Measurements from ENCODE around the gene TOPORS.
A peak's percentile ranks its signal among the peaks of the same experiment; 100 is the strongest.
"Not testable (repeated sequence)": the region's sequence is repeated elsewhere in the genome, so short reads cannot be mapped to it uniquely, and the experiment has no call there.

Gene TOPORS

DNA sequence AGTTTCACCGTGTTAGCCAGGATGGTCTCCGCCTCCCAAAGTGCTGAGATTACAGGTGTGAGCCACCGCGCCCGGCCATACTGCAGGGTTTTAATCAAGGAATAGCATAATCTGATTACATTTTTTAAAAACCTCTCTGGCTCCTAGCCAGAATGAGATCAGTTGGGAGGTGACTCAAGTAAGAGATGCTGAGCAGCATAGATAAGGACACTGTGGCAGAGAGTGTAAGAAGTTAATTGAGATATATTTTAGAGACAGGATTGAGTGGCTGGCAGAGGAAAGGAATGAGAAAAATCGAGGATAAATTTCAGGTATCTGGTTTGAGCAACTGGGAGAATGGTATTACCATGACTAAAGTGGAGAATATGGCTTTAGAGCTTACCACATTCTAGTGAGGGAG is 19.1 kb downstream of the TOPORS start:
- Histone ChIP-seq H3K9me3 (ENCODE audit: control insufficient read depth, insufficient read depth, low read depth, low read length) (no peaks in the 10 kb centered on the region; the same call in 1 of the 2 replicates), H3K4me1 (ENCODE audit: control insufficient read depth, insufficient read depth, low read length) (no peaks in the 10 kb centered on the region), H3K36me3 (ENCODE audit: control insufficient read depth, insufficient read depth, low read length) (no peaks in the 10 kb centered on the region), H3K4me3 (ENCODE audit: low read depth, low read length) (no peak overlapping the region), H3K27me3 (ENCODE audit: control insufficient read depth, insufficient read depth, low read length) (no peaks in the 10 kb centered on the region), H3K9ac (ENCODE audit: low read length) (no peak overlapping the region), H3K27ac (ENCODE audit: low read depth, low read length) (no peak overlapping the region)

DNA sequence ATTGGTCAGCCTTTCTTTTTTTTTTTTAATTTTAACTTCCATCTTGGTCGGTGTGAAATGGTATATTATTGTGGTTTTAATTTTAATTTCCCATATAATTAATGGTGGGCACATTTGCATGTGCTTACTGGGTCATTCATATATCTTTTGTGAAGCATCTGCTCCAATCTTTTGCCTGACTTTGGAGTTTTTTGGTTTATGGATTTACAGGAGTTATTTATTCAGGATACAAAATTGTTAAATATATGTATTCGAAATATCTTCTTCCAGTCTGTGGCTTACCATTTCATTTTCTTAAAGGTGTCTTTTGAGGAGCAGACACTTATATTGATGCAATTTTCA is 25.7 kb downstream of the TOPORS start:
- Histone ChIP-seq H3K27me3 (ENCODE audit: control insufficient read depth, insufficient read depth, low read length) (no peaks in the 10 kb centered on the region), H3K4me1 (ENCODE audit: control insufficient read depth, insufficient read depth, low read length) (peaks cover 7% of the 10 kb centered on the region), H3K27ac (ENCODE audit: low read depth, low read length) (no peak overlapping the region), H3K36me3 (ENCODE audit: control insufficient read depth, insufficient read depth, low read length) (peaks cover 3% of the 10 kb centered on the region; the same call in 1 of the 2 replicates), H3K9ac (ENCODE audit: low read length) (no peak overlapping the region), H3K4me3 (ENCODE audit: low read depth, low read length) (peak overlapping the region; percentile 84), H3K9me3 (ENCODE audit: control insufficient read depth, insufficient read depth, low read depth, low read length) (peaks cover 8% of the 10 kb centered on the region; the same call in 1 of the 2 replicates)

GRCh38 chr9:32526041-32526706 is 26.2 kb downstream of the TOPORS start, which contains the start of gene RIGI:
Gene RIGI (minus strand): TSS chr9:32526196. CDS start chr9:32526166, 30 bp downstream.
- H3K27me3 ChIP-seq (ENCODE audit: control insufficient read depth, insufficient read depth, low read length) = no peaks in the 10 kb centered on the region
- H3K27ac ChIP-seq (ENCODE audit: low read depth, low read length) = no peak within 1 kb of the TSS
- H3K9ac ChIP-seq (ENCODE audit: low read length) = peak within 1 kb of the TSS; percentile 84
- H3K4me3 ChIP-seq (ENCODE audit: low read depth, low read length) = peak within 1 kb of the TSS; percentile 84
- peaks cover 3% of the 10 kb centered on the region; the same call in 1 of the 2 replicates for H3K36me3 ChIP-seq (ENCODE audit: control insufficient read depth, insufficient read depth, low read length)
- peaks cover 7% of the 10 kb centered on the region for H3K4me1 ChIP-seq (ENCODE audit: control insufficient read depth, insufficient read depth, low read length)
- peaks cover 10% of the 10 kb centered on the region; the same call in 1 of the 2 replicates for H3K9me3 ChIP-seq (ENCODE audit: control insufficient read depth, insufficient read depth, low read depth, low read length)

DNA sequence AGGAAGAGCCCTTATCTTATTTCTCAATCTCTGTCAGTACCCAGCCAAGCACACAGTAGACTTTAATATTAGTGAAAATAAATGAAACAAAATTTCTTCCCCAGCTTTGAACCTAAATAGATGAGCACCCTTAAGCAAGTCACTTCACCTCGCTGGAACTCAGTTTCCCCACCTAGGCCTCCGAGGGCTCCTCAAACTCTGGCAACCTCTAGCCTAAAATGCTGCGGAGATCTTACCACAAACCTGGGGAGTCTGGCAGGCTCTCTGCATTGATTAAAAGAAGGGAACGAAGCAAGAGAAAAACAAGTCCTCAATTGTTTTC is 26.7 kb downstream of the TOPORS start:
- peak overlapping the region; percentile 84 for H3K4me3 ChIP-seq (ENCODE audit: low read depth, low read length)
- peaks cover 3% of the 10 kb centered on the region; the same call in 1 of the 2 replicates for H3K36me3 ChIP-seq (ENCODE audit: control insufficient read depth, insufficient read depth, low read length)
- H3K4me1 ChIP-seq (ENCODE audit: control insufficient read depth, insufficient read depth, low read length) = peaks cover 7% of the 10 kb centered on the region
- H3K9ac ChIP-seq (ENCODE audit: low read length) = peak overlapping the region; percentile 84
- no peak overlapping the region for H3K27ac ChIP-seq (ENCODE audit: low read depth, low read length)
- peaks cover 11% of the 10 kb centered on the region; the same call in 1 of the 2 replicates for H3K9me3 ChIP-seq (ENCODE audit: control insufficient read depth, insufficient read depth, low read depth, low read length)
- H3K27me3 ChIP-seq (ENCODE audit: control insufficient read depth, insufficient read depth, low read length) = no peaks in the 10 kb centered on the region

DNA sequence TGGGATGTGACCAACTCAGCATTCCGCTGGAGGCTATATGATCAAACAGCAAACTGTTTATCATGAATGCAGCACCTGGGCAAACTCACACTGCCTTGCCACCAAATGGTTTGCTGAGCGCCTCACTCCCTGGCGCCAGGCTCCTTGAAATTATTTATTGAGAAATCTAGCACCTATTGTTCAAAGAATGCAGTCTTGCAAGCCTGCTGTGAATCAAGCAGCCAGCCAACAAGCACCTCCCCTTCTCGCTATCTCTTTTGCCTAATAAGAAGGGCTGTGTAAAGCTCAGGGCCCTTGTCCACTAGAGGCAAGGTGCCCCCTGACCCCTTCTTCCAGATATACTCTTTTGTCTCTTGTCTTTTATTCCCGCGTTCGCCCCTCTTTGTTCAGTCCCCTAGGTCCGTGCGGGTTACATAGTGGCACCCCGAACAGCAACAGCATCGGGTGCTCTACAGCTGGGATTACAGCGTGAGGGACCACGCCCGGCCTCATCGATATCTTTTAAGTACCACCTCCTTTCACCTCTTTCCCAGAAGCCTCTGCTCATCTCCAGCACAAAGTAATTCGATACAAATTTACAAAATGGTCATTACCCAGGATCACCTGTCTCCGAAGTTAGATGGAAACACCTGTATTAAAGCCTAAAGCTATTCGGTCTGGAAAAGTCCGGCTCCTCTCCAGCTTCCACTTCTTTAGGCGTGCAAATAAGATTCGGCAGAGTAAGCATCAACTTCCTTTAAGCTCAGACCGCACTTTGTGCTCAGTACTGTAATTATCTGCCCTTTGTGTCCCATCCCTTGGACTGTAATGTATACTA is 27.3 kb downstream of the TOPORS start:
- Histone ChIP-seq H3K4me1 (ENCODE audit: control insufficient read depth, insufficient read depth, low read length) (peaks cover 7% of the 10 kb centered on the region), H3K9me3 (ENCODE audit: control insufficient read depth, insufficient read depth, low read depth, low read length) (peaks cover 17% of the 10 kb centered on the region; the same call in 1 of the 2 replicates), H3K27me3 (ENCODE audit: control insufficient read depth, insufficient read depth, low read length) (no peaks in the 10 kb centered on the region), H3K4me3 (ENCODE audit: low read depth, low read length) (peak overlapping the region; percentile 84), H3K36me3 (ENCODE audit: control insufficient read depth, insufficient read depth, low read length) (peaks cover 3% of the 10 kb centered on the region; the same call in 1 of the 2 replicates), H3K9ac (ENCODE audit: low read length) (peak overlapping the region; percentile 84), H3K27ac (ENCODE audit: low read depth, low read length) (no peak overlapping the region)

GRCh38 chr9:32524558-32524891 is 27.9 kb downstream of the TOPORS start:
- not testable (repeated sequence) for H3K36me3 ChIP-seq (ENCODE audit: control insufficient read depth, insufficient read depth, low read length); H3K4me1 ChIP-seq (ENCODE audit: control insufficient read depth, insufficient read depth, low read length); H3K9ac ChIP-seq (ENCODE audit: low read length); H3K27me3 ChIP-seq (ENCODE audit: control insufficient read depth, insufficient read depth, low read length); H3K27ac ChIP-seq (ENCODE audit: low read depth, low read length)
- H3K4me3 ChIP-seq (ENCODE audit: low read depth, low read length) = peak overlapping the region; percentile 84
- peaks cover 22% of the 10 kb centered on the region; the same call in 1 of the 2 replicates for H3K9me3 ChIP-seq (ENCODE audit: control insufficient read depth, insufficient read depth, low read depth, low read length)

DNA sequence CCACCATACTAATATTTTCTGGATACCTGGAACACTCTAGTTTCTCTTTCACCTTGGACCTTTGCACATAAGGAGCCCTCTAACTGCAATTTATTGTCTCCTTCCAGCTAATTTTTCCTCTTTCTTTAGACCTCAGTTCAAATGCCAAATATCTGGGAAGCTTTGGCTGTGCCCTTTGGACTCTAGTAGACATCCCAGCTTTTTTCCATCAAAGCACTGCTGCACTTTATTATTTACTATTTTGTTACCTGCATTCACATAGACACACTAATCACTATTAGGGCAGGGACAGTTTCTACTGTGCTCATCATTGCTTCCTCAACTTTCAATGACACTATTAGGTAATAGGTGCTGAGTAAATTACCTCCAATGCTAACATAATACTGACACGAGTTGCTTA is 28.5 kb downstream of the TOPORS start:
- H3K9ac ChIP-seq (ENCODE audit: low read length) = no peak overlapping the region
- H3K4me1 ChIP-seq (ENCODE audit: control insufficient read depth, insufficient read depth, low read length) = peaks cover 7% of the 10 kb centered on the region
- no peaks in the 10 kb centered on the region for H3K27me3 ChIP-seq (ENCODE audit: control insufficient read depth, insufficient read depth, low read length)
- peaks cover 3% of the 10 kb centered on the region; the same call in 1 of the 2 replicates for H3K36me3 ChIP-seq (ENCODE audit: control insufficient read depth, insufficient read depth, low read length)
- H3K4me3 ChIP-seq (ENCODE audit: low read depth, low read length) = no peak overlapping the region
- no peak overlapping the region for H3K27ac ChIP-seq (ENCODE audit: low read depth, low read length)
- peaks cover 27% of the 10 kb centered on the region for H3K9me3 ChIP-seq (ENCODE audit: control insufficient read depth, insufficient read depth, low read depth, low read length)

GRCh38 chr9:32518276-32518675 is 34.1 kb downstream of the TOPORS start:
- H3K9me3 ChIP-seq (ENCODE audit: control insufficient read depth, insufficient read depth, low read depth, low read length) = peaks cover 67% of the 10 kb centered on the region
- peaks cover 3% of the 10 kb centered on the region; the same call in 1 of the 2 replicates for H3K36me3 ChIP-seq (ENCODE audit: control insufficient read depth, insufficient read depth, low read length)
- H3K27me3 ChIP-seq (ENCODE audit: control insufficient read depth, insufficient read depth, low read length) = no peaks in the 10 kb centered on the region

GRCh38 chr9:32516241-32516640 is 36.1 kb downstream of the TOPORS start:
- no peaks in the 10 kb centered on the region for H3K4me1 ChIP-seq (ENCODE audit: control insufficient read depth, insufficient read depth, low read length)
- H3K36me3 ChIP-seq (ENCODE audit: control insufficient read depth, insufficient read depth, low read length) = no peaks in the 10 kb centered on the region; the same call in 1 of the 2 replicates
- H3K27me3 ChIP-seq (ENCODE audit: control insufficient read depth, insufficient read depth, low read length) = no peaks in the 10 kb centered on the region
- H3K4me3 ChIP-seq (ENCODE audit: low read depth, low read length) = no peak overlapping the region
- H3K9me3 ChIP-seq (ENCODE audit: control insufficient read depth, insufficient read depth, low read depth, low read length) = peaks cover 60% of the 10 kb centered on the region
- no peak overlapping the region for H3K9ac ChIP-seq (ENCODE audit: low read length)
- no peak overlapping the region for H3K27ac ChIP-seq (ENCODE audit: low read depth, low read length)

More at GRCh38 chr9:32518276-32518675, 34.1 kb downstream of the TOPORS start:
- H3K4me3 ChIP-seq (ENCODE audit: low read depth, low read length) = no peak overlapping the region
- no peaks in the 10 kb centered on the region for H3K4me1 ChIP-seq (ENCODE audit: control insufficient read depth, insufficient read depth, low read length)
- no peak overlapping the region for H3K27ac ChIP-seq (ENCODE audit: low read depth, low read length)
- H3K9ac ChIP-seq (ENCODE audit: low read length) = no peak overlapping the region

GRCh38 chr9:32508728-32509127 is 43.7 kb downstream of the TOPORS start:
- Histone ChIP-seq H3K4me1 (ENCODE audit: control insufficient read depth, insufficient read depth, low read length) (peaks cover 11% of the 10 kb centered on the region), H3K27ac (ENCODE audit: low read depth, low read length) (0 out of 2 replicates have a peak overlapping the region, but pooled peaks have one; percentile 4), H3K4me3 (ENCODE audit: low read depth, low read length) (no peak overlapping the region), H3K9me3 (ENCODE audit: control insufficient read depth, insufficient read depth, low read depth, low read length) (0 out of 2 replicates have a peak, but pooled peaks cover under 1% of the 10 kb centered on the region), H3K27me3 (ENCODE audit: control insufficient read depth, insufficient read depth, low read length) (no peaks in the 10 kb centered on the region), H3K9ac (ENCODE audit: low read length) (no peak overlapping the region), H3K36me3 (ENCODE audit: control insufficient read depth, insufficient read depth, low read length) (no peaks in the 10 kb centered on the region)

GRCh38 chr9:32503008-32503407 is 49.4 kb downstream of the TOPORS start:
- Histone ChIP-seq H3K36me3 (ENCODE audit: control insufficient read depth, insufficient read depth, low read length) (peaks cover 2% of the 10 kb centered on the region), H3K4me3 (ENCODE audit: low read depth, low read length) (no peak overlapping the region), H3K9ac (ENCODE audit: low read length) (no peak overlapping the region), H3K27ac (ENCODE audit: low read depth, low read length) (no peak overlapping the region), H3K9me3 (ENCODE audit: control insufficient read depth, insufficient read depth, low read depth, low read length) (no peaks in the 10 kb centered on the region), H3K4me1 (ENCODE audit: control insufficient read depth, insufficient read depth, low read length) (no peaks in the 10 kb centered on the region; the same call in 1 of the 2 replicates), H3K27me3 (ENCODE audit: control insufficient read depth, insufficient read depth, low read length) (no peaks in the 10 kb centered on the region)

Measured in HUES6 (cell line).